ENCODE data around the gene THOC6. TPM values are rescaled to one million over a fixed set of nuclear protein-coding genes. Genes with fewer than 3 reads are reported as not detected.

Gene THOC6
- total RNA-seq, 1 donor, result 28.1 TPM

- TF ChIP-seq, protein P1, sequence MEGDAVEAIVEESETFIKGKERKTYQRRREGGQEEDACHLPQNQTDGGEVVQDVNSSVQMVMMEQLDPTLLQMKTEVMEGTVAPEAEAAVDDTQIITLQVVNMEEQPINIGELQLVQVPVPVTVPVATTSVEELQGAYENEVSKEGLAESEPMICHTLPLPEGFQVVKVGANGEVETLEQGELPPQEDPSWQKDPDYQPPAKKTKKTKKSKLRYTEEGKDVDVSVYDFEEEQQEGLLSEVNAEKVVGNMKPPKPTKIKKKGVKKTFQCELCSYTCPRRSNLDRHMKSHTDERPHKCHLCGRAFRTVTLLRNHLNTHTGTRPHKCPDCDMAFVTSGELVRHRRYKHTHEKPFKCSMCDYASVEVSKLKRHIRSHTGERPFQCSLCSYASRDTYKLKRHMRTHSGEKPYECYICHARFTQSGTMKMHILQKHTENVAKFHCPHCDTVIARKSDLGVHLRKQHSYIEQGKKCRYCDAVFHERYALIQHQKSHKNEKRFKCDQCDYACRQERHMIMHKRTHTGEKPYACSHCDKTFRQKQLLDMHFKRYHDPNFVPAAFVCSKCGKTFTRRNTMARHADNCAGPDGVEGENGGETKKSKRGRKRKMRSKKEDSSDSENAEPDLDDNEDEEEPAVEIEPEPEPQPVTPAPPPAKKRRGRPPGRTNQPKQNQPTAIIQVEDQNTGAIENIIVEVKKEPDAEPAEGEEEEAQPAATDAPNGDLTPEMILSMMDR (IDR thresholded peaks at IDR 0.05; ENCODE audit: insufficient read depth, low read depth, low read length), result no peak
- DNase-seq (ENCODE audit: low read depth), result no peak
- no peak overlapping the region for H3K4me3 ChIP-seq (ENCODE audit: low read depth, low read length)
Observed at GRCh38 chr16:2991566-2992261, 32.1 kb upstream of the THOC6 start.

DNA sequence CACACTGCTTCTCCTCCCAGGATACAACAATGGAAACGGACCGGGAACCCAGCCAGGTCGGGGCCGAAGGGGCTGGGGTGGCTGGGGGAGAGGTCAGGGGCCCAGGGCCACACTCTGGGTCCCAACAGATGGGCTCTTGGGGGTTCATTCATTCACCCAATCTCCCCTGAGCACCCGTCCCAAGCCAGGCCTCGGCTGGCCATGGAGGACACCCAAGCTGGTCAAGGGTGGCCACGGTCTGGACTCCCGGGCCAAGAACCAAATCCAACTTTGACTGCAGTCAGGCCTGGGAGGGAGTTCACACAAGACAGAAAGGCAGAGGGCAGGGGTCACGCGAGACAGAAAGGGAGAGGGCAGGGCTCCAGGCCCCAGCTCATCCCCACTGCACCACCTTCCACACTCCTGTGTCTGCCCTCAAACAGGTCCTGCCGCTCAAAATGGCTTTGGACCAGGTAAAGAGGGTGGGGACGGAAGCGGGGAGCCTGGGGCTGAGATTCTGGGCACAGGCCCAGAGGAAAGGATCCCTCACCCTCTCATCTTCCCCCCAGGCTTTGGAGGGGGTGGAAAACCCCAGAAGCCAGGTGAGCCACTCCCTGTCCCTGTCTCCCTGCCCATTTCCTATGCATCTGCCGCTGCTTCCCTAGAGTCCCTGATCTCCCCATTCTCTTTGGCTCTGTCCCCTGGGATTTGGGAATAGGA, 31.3 kb upstream of the THOC6 start:
- TF ChIP-seq, protein P1 (IDR thresholded peaks at IDR 0.05; ENCODE audit: insufficient read depth, low read depth, low read length), result no peak
- no peak for DNase-seq (ENCODE audit: low read depth)
- no peak overlapping the region for H3K4me3 ChIP-seq (ENCODE audit: low read depth, low read length)

DNA sequence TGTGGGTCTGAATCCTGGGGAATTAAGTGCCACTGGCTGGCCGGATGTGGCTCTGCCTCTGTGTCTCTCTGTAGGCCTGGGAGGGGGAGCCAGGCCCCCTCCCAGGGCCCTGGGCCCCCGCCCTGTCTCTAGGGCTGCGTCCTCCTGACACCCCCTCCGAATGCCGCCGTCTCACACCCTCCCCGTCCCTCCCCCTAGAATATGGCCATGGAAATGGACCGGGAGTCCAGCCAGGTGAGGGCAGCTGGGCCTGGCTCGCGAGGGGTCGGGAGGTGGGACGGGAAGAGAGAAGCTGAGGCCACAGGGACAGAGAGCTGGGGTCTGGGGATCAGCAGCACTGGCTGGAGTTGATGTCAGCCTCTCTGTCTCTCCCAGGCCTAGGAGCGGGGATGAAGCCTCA, 27.5 kb upstream of the THOC6 start:
- H3K4me3 ChIP-seq (ENCODE audit: low read depth, low read length), result no peak overlapping the region
- DNase-seq (ENCODE audit: low read depth), result no peak
- TF ChIP-seq, protein P1 (IDR thresholded peaks at IDR 0.05; ENCODE audit: insufficient read depth, low read depth, low read length), result no peak

GRCh38 chr16:2999929-3000328, 23.9 kb upstream of the THOC6 start:
- TF ChIP-seq, protein P1 (IDR thresholded peaks at IDR 0.05; ENCODE audit: insufficient read depth, low read depth, low read length), result no peak

DNA sequence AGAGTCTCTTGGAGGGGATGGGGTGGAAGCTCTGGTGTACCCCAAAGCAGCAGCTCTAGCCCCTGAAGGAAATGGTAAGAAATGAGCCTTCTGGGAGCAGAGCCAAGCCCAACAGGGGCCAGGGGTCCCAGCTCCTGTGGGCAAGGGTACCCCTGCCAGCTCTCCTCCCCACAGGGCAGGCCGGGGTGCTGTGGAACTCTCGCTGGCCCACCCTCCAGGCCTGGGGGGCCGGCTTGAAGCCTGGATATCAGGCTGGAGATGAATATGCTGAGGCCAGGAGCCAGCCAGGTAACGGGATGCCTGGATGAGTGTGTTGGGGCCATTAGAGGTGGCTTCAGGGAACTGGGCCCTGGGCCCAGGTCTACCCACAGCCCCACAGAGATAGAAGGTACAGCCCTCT, 23.3 kb upstream of the THOC6 start:
- no peak overlapping the region for H3K4me3 ChIP-seq (ENCODE audit: low read depth, low read length)
- TF ChIP-seq, protein P1 (IDR thresholded peaks at IDR 0.05; ENCODE audit: insufficient read depth, low read depth, low read length), result no peak
- DNase-seq (ENCODE audit: low read depth), result no peak

More at GRCh38 chr16:2999929-3000328, 23.9 kb upstream of the THOC6 start:
- no peak for DNase-seq (ENCODE audit: low read depth)
- no peak overlapping the region for H3K4me3 ChIP-seq (ENCODE audit: low read depth, low read length)

GRCh38 chr16:3001316-3001715, 22.5 kb upstream of the THOC6 start:
- no peak for DNase-seq (ENCODE audit: low read depth)
- H3K4me3 ChIP-seq (ENCODE audit: low read depth, low read length), result no peak overlapping the region
- TF ChIP-seq, protein P1 (IDR thresholded peaks at IDR 0.05; ENCODE audit: insufficient read depth, low read depth, low read length), result no peak
